HepG2 (cell line): ENCODE measurements around the gene BEX1.
A peak's percentile ranks its signal among the peaks of the same experiment; 100 is the strongest.

Experiments used
- CEBPB ChIP-seq: IDR thresholded peaks from 2 replicates; pipeline ENCODE4 v1.6.1; 2011; ENCODE audit warnings: low read depth, low read length, improper control_type of control experiment, borderline replicate concordance
- EZH2 ChIP-seq: conservative IDR thresholded peaks from 2 replicates; pipeline ENCODE4 v1.6.1; 2012; ENCODE audit warnings: mild to moderate bottlenecking, low read depth, low read length, moderate library complexity
- GTF2F1 ChIP-seq: fragments of 150-350 bp; IDR thresholded peaks from 2 replicates; pipeline ENCODE4 v1.6.1; 2014; ENCODE audit warnings: low read length
- KLF6 ChIP-seq: IDR thresholded peaks from 2 replicates; pipeline ENCODE4 v1.8.0; 2016; ENCODE audit warnings: missing biosample characterization, missing genetic modification reagents
- NFE2L2 ChIP-seq: fragments of 150-350 bp; IDR thresholded peaks from 2 replicates; pipeline ENCODE4 v1.6.1; 2014; ENCODE audit warnings: low read length
- PAF1 ChIP-seq: IDR thresholded peaks from 2 replicates; pipeline ENCODE4 v1.6.1; 2016; ENCODE audit warnings: missing genetic modification reagents, missing compliant biosample characterization
- SP1 ChIP-seq, 2 experiments: fragments of 450-650 bp in 1 of 2; sonication (generic) in 1 of 2; formaldehyde crosslinking in 1 of 2; IDR thresholded peaks; 2 replicates each; pipeline versions ENCODE4 v1.4.0 to v1.6.1; 2016 to 2020; ENCODE audit warnings: missing genetic modification reagents in 1 of 2
- ZNF12 ChIP-seq: sonication (generic); formaldehyde crosslinking; IDR thresholded peaks from 2 replicates; pipeline ENCODE4 v1.5.0; 2020; ENCODE audit warnings: missing genetic modification reagents
- ZNF143 ChIP-seq: sonication (generic); formaldehyde crosslinking; IDR thresholded peaks from 2 replicates; pipeline ENCODE4 v1.4.0; 2020; ENCODE audit warnings: missing genetic modification reagents
- ZNF446 ChIP-seq: sonication (generic); formaldehyde crosslinking; IDR thresholded peaks from 2 replicates; pipeline ENCODE4 v1.5.0; 2020; ENCODE audit warnings: mild to moderate bottlenecking, missing genetic modification reagents
- ZSCAN5A ChIP-seq: sonication (generic); formaldehyde crosslinking; IDR thresholded peaks from 2 replicates; pipeline ENCODE4 v1.8.0; 2022; ENCODE audit warnings: mild to moderate bottlenecking, missing genetic modification reagents, borderline replicate concordance
- TF ChIP-seq, protein P1 (sequence below): sonication (generic); formaldehyde crosslinking; IDR thresholded peaks from 2 replicates; pipeline ENCODE4 v1.4.0; 2020; ENCODE audit warnings: missing genetic modification reagents
- TF ChIP-seq, protein P2 (sequence below): sonication (generic); formaldehyde crosslinking; IDR thresholded peaks from 2 replicates; pipeline ENCODE4 v1.5.0; 2020; ENCODE audit warnings: mild to moderate bottlenecking, missing genetic modification reagents, moderate library complexity
- TF ChIP-seq, protein P3 (sequence below): conservative IDR thresholded peaks from 2 replicates; pipeline ENCODE4 v1.6.1; 2018; ENCODE audit warnings: missing genetic modification reagents

DNA sequence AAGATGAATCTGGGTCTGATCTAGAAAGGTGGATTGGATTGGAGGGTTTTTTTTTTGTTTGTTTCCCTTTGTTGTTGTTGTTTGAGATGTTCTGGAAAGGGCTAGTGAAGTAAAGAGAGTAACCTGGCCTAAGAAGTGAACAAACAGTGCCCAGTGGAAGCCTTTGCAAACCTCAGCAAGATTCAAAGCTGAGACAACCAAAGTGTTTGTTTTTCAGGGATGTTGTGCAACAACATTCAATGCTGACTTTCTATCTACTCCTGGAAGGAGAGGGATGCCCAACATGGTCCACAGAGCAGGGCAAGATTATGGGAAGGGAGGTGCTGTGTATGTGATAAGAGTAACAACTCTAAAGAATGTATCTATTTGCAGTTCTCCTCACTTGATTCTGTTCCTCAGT is 11.3 kb downstream of the BEX1 start:
- TF ChIP-seq KLF6 (CRISPR knock-in tag) (no peak), PAF1 (CRISPR knock-in tag) (no peak), NFE2L2 (no peak), ZSCAN5A (CRISPR knock-in tag) (no peak), EZH2 (no peak), ZNF12 (CRISPR knock-in tag) (no peak), SP1 (IDR thresholded peaks at IDR 0.05) (no peak), SP1 (CRISPR knock-in tag; IDR thresholded peaks at IDR 0.05) (no peak), ZNF143 (CRISPR knock-in tag) (no peak), GTF2F1 (no peak), CEBPB (peak; percentile 84), ZNF446 (CRISPR knock-in tag) (no peak)
- TF ChIP-seq, protein P1, sequence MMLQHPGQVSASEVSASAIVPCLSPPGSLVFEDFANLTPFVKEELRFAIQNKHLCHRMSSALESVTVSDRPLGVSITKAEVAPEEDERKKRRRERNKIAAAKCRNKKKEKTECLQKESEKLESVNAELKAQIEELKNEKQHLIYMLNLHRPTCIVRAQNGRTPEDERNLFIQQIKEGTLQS, result no peak
- TF ChIP-seq, protein P2, sequence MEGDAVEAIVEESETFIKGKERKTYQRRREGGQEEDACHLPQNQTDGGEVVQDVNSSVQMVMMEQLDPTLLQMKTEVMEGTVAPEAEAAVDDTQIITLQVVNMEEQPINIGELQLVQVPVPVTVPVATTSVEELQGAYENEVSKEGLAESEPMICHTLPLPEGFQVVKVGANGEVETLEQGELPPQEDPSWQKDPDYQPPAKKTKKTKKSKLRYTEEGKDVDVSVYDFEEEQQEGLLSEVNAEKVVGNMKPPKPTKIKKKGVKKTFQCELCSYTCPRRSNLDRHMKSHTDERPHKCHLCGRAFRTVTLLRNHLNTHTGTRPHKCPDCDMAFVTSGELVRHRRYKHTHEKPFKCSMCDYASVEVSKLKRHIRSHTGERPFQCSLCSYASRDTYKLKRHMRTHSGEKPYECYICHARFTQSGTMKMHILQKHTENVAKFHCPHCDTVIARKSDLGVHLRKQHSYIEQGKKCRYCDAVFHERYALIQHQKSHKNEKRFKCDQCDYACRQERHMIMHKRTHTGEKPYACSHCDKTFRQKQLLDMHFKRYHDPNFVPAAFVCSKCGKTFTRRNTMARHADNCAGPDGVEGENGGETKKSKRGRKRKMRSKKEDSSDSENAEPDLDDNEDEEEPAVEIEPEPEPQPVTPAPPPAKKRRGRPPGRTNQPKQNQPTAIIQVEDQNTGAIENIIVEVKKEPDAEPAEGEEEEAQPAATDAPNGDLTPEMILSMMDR (CRISPR knock-in tag), result no peak
- TF ChIP-seq, protein P3, sequence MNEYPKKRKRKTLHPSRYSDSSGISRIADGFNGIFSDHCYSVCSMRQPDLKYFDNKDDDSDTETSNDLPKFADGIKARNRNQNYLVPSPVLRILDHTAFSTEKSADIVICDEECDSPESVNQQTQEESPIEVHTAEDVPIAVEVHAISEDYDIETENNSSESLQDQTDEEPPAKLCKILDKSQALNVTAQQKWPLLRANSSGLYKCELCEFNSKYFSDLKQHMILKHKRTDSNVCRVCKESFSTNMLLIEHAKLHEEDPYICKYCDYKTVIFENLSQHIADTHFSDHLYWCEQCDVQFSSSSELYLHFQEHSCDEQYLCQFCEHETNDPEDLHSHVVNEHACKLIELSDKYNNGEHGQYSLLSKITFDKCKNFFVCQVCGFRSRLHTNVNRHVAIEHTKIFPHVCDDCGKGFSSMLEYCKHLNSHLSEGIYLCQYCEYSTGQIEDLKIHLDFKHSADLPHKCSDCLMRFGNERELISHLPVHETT (CRISPR knock-in tag), result no peak
